Upper lobe of left lung (tissue), 4 donors: ENCODE results near the gene C2orf80.
"Not testable (repeated sequence)": the region's sequence is repeated elsewhere in the genome, so short reads cannot be mapped to it uniquely, and the experiment has no call there.

Source experiments
- CTCF ChIP-seq, 6 experiments: fragments of 450-650 bp in 4 of 6; fragments of 200-600 bp in 2 of 6; sonication (generic) in 2 of 6; IDR thresholded peaks; one replicate each; pipeline ENCODE4 v1.5.1; 2016 to 2019; ENCODE audit warnings: antibody characterized with exemption in 6 of 6
- EP300 ChIP-seq, 4 donors: sonication (generic); formaldehyde crosslinking; IDR thresholded peaks; one replicate each; pipeline ENCODE4 v1.5.1; 2017; ENCODE audit warnings: antibody characterized with exemption in 4 of 4, control low read depth in 2 of 4
- POLR2A ChIP-seq, 4 donors: fragments of 450-650 bp; IDR thresholded peaks; one replicate each; pipeline ENCODE4 v1.5.1; 2016 to 2017; ENCODE audit warnings: antibody characterized with exemption in 4 of 4, mild to moderate bottlenecking in 2 of 4
- POLR2AphosphoS5 ChIP-seq, 2 donors: sonication (generic); formaldehyde crosslinking; IDR thresholded peaks; one replicate each; pipeline ENCODE4 v1.5.1; 2017; ENCODE audit warnings: antibody characterized with exemption in 2 of 2

- not testable (repeated sequence) for TF ChIP-seq CTCF, POLR2A, POLR2AphosphoS5, EP300 (IDR thresholded peaks at IDR 0.05)
Observed at GRCh38 chr2:208138334-208138733, 51.5 kb downstream of the C2orf80 start.
